Peyer's patch (tissue), 4 donors: ENCODE data around the gene RPS15A. TPM values are rescaled to one million over a fixed set of nuclear protein-coding genes. Genes with fewer than 3 reads are reported as not detected.
"Not testable (repeated sequence)": the region's sequence is repeated elsewhere in the genome, so short reads cannot be mapped to it uniquely, and the experiment has no call there.

ENCODE experiments used
- DNase-seq, 3 donors: peaks; one replicate each; pipeline ENCODE4 v3.0.0-alpha.2; 2017 to 2019
- H3K27ac ChIP-seq, 4 donors: fragments of 200-600 bp; sonication (generic); one replicate each; pipeline ENCODE4 v1.5.1; 2016 to 2019
- H3K27me3 ChIP-seq, 2 donors: fragments of 200-600 bp; sonication (generic); one replicate each; pipeline ENCODE4 v1.5.1; 2019
- H3K36me3 ChIP-seq, 3 donors: fragments of 200-600 bp; sonication (generic); one replicate each; pipeline ENCODE4 v1.5.1; 2016 to 2019
- H3K4me1 ChIP-seq, 4 donors: fragments of 200-600 bp; sonication (generic); one replicate each; pipeline ENCODE4 v1.5.1; 2016 to 2019
- H3K4me3 ChIP-seq, 4 donors: fragments of 200-600 bp; sonication (generic); 1 replicate in 3 of 4; 2 replicates in 1 of 4; pipeline ENCODE4 v1.5.1; 2016 to 2019; ENCODE audit warnings: mild to moderate bottlenecking in 1 of 4
- H3K9me3 ChIP-seq, 4 donors: fragments of 200-600 bp; sonication (generic); one replicate each; pipeline ENCODE4 v1.5.1; 2016 to 2019; ENCODE audit warnings: mild to moderate bottlenecking in 1 of 4
- CTCF ChIP-seq, 6 experiments: fragments of 450-650 bp in 4 of 6; fragments of 200-600 bp in 2 of 6; sonication (generic) in 1 of 6; IDR thresholded peaks; one replicate each; pipeline ENCODE4 v1.5.1; 2017 to 2019; ENCODE audit warnings: antibody characterized with exemption in 6 of 6, mild to moderate bottlenecking in 3 of 6, moderate library complexity in 1 of 6
- POLR2A ChIP-seq, 2 donors: fragments of 450-650 bp; IDR thresholded peaks; one replicate each; pipeline ENCODE4 v1.5.1; 2017; ENCODE audit warnings: antibody characterized with exemption in 2 of 2, mild to moderate bottlenecking in 2 of 2, moderate library complexity in 2 of 2
- total RNA-seq, 4 donors: library from RNA; depleted of rRNA; stranded (reverse); fragments of >200 nt; gene quantifications; one replicate each; pipeline ENCODE4 v1.1.0, GENCODE V29; 2016

RPS15A gene
- total RNA-seq, 4 donors from 2014 or later = 361 to 943 (median 495) TPM

GRCh38 chr16:18783430-18784341 is 6.4 kb downstream of the RPS15A start:
- peaks cover 0 to 34% (median 7%) of the 10 kb centered on the region in 4 donors for H3K4me1 ChIP-seq
- TF ChIP-seq CTCF (IDR thresholded peaks at IDR 0.05) (no peak), POLR2A (IDR thresholded peaks at IDR 0.05) (no peak)
- DNase-seq = no peak

DNA sequence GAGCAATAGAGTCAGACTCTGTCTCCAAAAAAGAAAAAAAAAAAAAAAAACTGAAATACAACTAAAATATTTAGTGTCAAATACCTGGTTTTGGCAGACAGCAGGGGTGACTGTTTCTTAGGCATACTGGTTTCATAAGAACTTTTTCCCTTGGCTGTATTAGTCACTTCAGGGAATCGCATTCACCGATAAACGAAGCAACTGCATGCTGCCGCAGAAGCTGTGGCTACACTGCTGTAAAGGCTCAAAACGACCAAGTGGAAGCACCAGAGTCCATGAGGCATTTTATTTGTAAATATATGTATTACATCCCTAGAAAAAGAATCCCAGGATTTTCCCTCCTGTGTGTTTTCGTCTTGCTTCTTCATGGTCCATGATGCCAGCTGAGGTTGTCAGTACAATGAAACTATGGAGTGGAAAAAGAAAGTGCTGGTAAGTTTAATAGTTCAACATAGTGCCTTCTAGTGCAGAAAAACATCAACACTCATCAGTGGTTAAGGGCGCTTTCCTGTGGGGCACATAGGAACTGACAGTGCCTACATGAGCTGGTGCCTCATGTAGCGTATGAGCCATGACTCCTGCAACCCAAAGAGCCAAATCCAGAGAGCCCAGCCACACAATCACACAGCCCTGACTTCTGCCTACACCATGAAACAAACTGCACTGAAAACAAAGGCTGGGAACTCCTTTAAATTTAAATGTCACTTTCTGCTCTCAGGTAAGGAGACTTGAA is 7.3 kb downstream of the RPS15A start:
- H3K9me3 ChIP-seq = no peaks in the 10 kb centered on the region
- H3K4me3 ChIP-seq = no peak overlapping the region
- DNase-seq = no peak
- H3K27ac ChIP-seq = no peak overlapping the region
- H3K27me3 ChIP-seq = no peaks in the 10 kb centered on the region
- peaks cover 0 to 25% (median 4%) of the 10 kb centered on the region in 4 donors for H3K4me1 ChIP-seq
- TF ChIP-seq CTCF (IDR thresholded peaks at IDR 0.05) (no peak), POLR2A (IDR thresholded peaks at IDR 0.05) (no peak)
- peaks cover 0 to 56% (median 2%) of the 10 kb centered on the region in 3 donors for H3K36me3 ChIP-seq

More at GRCh38 chr16:18783430-18784341, 6.4 kb downstream of the RPS15A start:
- Histone ChIP-seq H3K27me3 (no peaks in the 10 kb centered on the region), H3K9me3 (no peaks in the 10 kb centered on the region), H3K4me3 (no peak overlapping the region), H3K27ac (no peak overlapping the region), H3K36me3 (peaks cover 0 to 64% (median 4%) of the 10 kb centered on the region in 3 donors)

DNA sequence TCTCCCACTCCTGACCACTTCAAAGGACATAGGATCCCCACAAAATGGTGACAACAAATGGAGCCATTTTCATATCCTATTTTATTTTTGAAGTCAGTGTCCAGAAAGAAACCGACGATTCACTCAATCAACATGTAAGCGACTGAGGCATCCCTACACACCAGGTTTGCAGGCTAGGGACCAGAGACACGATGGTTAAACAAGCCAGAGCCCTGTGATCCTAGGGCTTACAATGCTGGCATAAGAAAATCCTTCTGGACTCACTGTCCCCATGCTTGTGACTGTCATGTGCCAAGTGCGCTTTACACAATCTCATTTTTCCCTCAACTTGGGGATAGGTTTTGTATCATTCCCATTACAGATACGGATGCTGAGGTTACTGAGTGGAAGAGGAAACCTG is 8.9 kb downstream of the RPS15A start:
- Histone ChIP-seq H3K4me1 (peaks cover 0 to 11% (median 4%) of the 10 kb centered on the region in 4 donors), H3K36me3 (peaks cover 0 to 40% (median 0%) of the 10 kb centered on the region in 3 donors)
- not testable (repeated sequence) for H3K27ac ChIP-seq, DNase-seq, H3K9me3 ChIP-seq, H3K4me3 ChIP-seq, H3K27me3 ChIP-seq

GRCh38 chr16:18780460-18781026 is 9.6 kb downstream of the RPS15A start:
- not testable (repeated sequence) for H3K4me1 ChIP-seq, H3K27ac ChIP-seq, H3K27me3 ChIP-seq, H3K4me3 ChIP-seq, DNase-seq, H3K9me3 ChIP-seq
- peaks cover 0 to 33% (median 0%) of the 10 kb centered on the region in 3 donors for H3K36me3 ChIP-seq

DNA sequence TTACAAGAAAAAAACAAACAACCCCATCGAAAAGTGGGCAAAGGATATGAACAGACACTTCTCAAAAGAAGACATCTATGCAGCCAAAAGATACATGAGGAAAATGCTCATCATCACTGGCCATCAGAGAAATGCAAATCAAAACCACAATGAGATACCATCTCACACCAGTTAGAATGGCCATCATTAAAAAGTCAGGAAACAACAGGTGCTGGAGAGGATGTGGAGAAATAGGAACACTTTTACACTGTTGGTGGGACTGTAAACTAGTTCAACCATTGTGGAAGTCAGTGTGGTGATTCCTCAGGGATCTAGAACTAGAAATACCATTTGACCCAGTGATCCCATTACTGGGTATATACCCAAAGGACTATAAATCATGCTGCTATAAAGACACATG is 12.5 kb downstream of the RPS15A start:
- H3K36me3 ChIP-seq, H3K27ac ChIP-seq, H3K4me1 ChIP-seq, H3K4me3 ChIP-seq, H3K9me3 ChIP-seq, DNase-seq, H3K27me3 ChIP-seq: not testable (repeated sequence)

DNA sequence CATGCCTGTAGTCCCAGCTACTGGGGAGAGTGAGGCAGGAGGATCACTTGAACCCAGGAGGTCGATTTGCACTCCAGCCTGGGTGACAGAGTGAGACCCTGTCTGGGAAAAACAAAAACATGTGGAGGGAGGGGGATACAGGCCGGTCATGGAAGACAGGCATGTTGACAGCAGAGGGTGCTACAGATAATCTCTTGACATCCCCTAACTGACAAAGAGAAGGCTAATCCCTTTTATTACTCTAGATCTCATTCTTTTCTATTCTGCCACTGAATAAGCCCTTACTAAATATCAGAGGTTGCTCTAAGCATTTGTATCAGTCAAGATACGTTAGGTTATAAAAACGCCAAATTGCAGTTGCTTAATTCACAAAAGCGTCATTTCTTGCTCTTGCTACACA is 13.8 kb downstream of the RPS15A start:
- not testable (repeated sequence) for DNase-seq, H3K27ac ChIP-seq, H3K9me3 ChIP-seq

GRCh38 chr16:18774651-18775050 is 15.5 kb downstream of the RPS15A start:
- H3K36me3 ChIP-seq, DNase-seq, H3K27ac ChIP-seq, H3K4me1 ChIP-seq, H3K27me3 ChIP-seq, H3K4me3 ChIP-seq, H3K9me3 ChIP-seq: not testable (repeated sequence)

More for the DNA sequence above, 13.8 kb downstream of the RPS15A start:
- not testable (repeated sequence) for H3K4me1 ChIP-seq, H3K27me3 ChIP-seq, H3K36me3 ChIP-seq, H3K4me3 ChIP-seq

DNA sequence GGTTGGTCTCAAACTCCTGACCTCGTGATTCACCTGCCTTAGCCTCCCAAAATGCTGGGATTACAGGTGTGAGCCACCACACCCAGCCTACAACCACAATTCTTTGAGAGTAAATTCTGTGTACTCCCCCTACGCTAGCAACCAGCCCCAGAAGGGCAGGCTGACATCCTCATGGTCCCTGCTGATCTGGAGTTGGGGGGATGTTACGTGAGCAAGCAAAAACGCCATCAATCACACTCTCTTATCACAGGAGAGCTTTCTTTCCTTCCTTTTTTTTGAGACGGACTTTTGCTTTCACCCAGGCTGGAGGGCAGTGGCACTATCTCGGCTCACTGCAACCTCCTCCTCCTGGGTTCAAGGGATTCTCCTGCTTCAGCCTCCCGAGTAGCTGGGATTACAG is 18.0 kb downstream of the RPS15A start:
- not testable (repeated sequence) for DNase-seq, H3K9me3 ChIP-seq, H3K4me3 ChIP-seq, H3K36me3 ChIP-seq, H3K27me3 ChIP-seq, H3K4me1 ChIP-seq, H3K27ac ChIP-seq

GRCh38 chr16:18770336-18770962 is 19.7 kb downstream of the RPS15A start:
- not testable (repeated sequence) for DNase-seq, H3K27ac ChIP-seq, H3K4me3 ChIP-seq, H3K4me1 ChIP-seq, H3K9me3 ChIP-seq, H3K27me3 ChIP-seq, H3K36me3 ChIP-seq

- not testable (repeated sequence) for H3K27me3 ChIP-seq, H3K27ac ChIP-seq, H3K4me1 ChIP-seq, H3K36me3 ChIP-seq, H3K4me3 ChIP-seq, H3K9me3 ChIP-seq, DNase-seq
Measured at GRCh38 chr16:18767217-18767616, 22.9 kb downstream of the RPS15A start.

GRCh38 chr16:18762713-18763112 is 27.4 kb downstream of the RPS15A start:
- not testable (repeated sequence) for H3K36me3 ChIP-seq, H3K27ac ChIP-seq, H3K4me1 ChIP-seq, H3K4me3 ChIP-seq, H3K9me3 ChIP-seq, DNase-seq, H3K27me3 ChIP-seq
